ENCODE results near the gene TRIM58.

GRCh38 chr1:247906504-247907047, 49.6 kb downstream of the TRIM58 start:
- TF ChIP-seq CTCF (conservative IDR thresholded peaks at IDR 0.05) = no peak
- TF ChIP-seq ZFX (IDR thresholded peaks at IDR 0.05) = no peak
